HepG2 (cell line): ENCODE results near the gene CPEB4.

Experiments used
- FOXM1 ChIP-seq: sonication (generic); formaldehyde crosslinking; IDR thresholded peaks from 2 replicates; pipeline ENCODE4 v1.5.0; 2020; ENCODE audit warnings: missing genetic modification reagents
- HOXD1 ChIP-seq: sonication (generic); formaldehyde crosslinking; IDR thresholded peaks from 2 replicates; pipeline ENCODE4 v1.5.0; 2020; ENCODE audit warnings: missing genetic modification reagents
- RAD51 ChIP-seq: fragments of 450-650 bp; IDR thresholded peaks from 2 replicates; pipeline ENCODE4 v1.6.1; 2016; ENCODE audit warnings: borderline replicate concordance
- ZNF343 ChIP-seq: sonication (generic); formaldehyde crosslinking; IDR thresholded peaks from 2 replicates; pipeline ENCODE4 v1.4.0; 2020; ENCODE audit warnings: mild to moderate bottlenecking, missing genetic modification reagents
- ZSCAN30 ChIP-seq: sonication (generic); formaldehyde crosslinking; IDR thresholded peaks from 2 replicates; pipeline ENCODE4 v1.5.0; 2020; ENCODE audit warnings: mild to moderate bottlenecking, missing genetic modification reagents

DNA sequence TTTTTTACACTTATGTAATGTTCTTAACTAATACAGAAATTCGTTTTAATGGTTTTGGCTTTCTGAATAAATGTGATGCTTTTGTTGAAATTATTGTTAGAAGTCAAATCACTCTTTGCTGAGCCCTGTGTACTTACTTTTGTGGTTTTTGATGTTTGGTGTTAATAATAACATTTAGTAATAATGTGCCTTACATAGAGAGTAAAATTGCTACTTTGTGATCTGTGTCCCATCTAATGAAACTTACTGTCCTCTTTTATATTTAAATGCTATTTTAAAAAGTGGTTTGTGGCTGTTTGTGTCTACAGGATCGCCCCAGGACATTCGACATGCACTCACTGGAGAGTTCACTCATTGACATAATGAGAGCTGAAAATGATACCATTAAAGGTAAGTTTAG lies 22.1 kb downstream of the CPEB4 start:
- TF ChIP-seq ZSCAN30 (CRISPR knock-in tag) = no peak
- TF ChIP-seq ZNF343 (CRISPR knock-in tag) = no peak
- no peak for TF ChIP-seq HOXD1 (CRISPR knock-in tag)
- no peak for TF ChIP-seq FOXM1
- no peak for TF ChIP-seq RAD51
